ENCODE data around the gene SH3PXD2A.

DNA sequence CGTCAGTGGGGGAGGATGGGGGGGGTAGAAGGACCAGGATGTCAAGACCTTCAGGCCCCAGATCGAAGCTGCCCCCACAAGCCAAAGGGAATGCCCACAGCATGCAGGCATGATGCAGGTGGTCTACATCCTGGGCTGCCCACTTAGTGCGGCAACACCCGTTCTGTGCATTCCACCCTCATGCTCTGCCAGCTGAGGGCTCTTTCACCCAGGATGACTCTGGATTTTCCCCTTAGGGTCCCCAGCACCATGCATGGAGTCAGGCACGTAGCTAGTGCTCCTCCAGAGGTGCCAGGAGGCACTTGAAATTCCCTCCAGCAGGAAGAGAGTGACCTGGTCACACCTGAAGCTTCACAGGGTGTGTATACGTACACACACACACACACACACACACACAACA, 66.2 kb downstream of the SH3PXD2A start:
- no peak for TF ChIP-seq ZNF23 (tag by site-specific recombination; IDR thresholded peaks at IDR 0.05; ENCODE audit: borderline replicate concordance)
- TF ChIP-seq ZNF274 (IDR thresholded peaks at IDR 0.05; ENCODE audit: low read length): no peak
- TF ChIP-seq ZNF274 (tag by site-specific recombination; IDR thresholded peaks at IDR 0.05; ENCODE audit: borderline replicate concordance): no peak
- TF ChIP-seq, protein P1, sequence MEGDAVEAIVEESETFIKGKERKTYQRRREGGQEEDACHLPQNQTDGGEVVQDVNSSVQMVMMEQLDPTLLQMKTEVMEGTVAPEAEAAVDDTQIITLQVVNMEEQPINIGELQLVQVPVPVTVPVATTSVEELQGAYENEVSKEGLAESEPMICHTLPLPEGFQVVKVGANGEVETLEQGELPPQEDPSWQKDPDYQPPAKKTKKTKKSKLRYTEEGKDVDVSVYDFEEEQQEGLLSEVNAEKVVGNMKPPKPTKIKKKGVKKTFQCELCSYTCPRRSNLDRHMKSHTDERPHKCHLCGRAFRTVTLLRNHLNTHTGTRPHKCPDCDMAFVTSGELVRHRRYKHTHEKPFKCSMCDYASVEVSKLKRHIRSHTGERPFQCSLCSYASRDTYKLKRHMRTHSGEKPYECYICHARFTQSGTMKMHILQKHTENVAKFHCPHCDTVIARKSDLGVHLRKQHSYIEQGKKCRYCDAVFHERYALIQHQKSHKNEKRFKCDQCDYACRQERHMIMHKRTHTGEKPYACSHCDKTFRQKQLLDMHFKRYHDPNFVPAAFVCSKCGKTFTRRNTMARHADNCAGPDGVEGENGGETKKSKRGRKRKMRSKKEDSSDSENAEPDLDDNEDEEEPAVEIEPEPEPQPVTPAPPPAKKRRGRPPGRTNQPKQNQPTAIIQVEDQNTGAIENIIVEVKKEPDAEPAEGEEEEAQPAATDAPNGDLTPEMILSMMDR (tag by site-specific recombination; IDR thresholded peaks at IDR 0.05): no peak
- TF ChIP-seq, protein P2, sequence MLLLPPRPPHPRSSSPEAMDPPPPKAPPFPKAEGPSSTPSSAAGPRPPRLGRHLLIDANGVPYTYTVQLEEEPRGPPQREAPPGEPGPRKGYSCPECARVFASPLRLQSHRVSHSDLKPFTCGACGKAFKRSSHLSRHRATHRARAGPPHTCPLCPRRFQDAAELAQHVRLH (tag by site-specific recombination; IDR thresholded peaks at IDR 0.05): no peak
- no peak for TF ChIP-seq ZNF350 (tag by site-specific recombination; IDR thresholded peaks at IDR 0.05)
- TF ChIP-seq ZBTB21 (tag by site-specific recombination; IDR thresholded peaks at IDR 0.05): no peak
- TF ChIP-seq GLIS1 (tag by site-specific recombination; IDR thresholded peaks at IDR 0.05): no peak
- no peak for TF ChIP-seq MYNN (tag by site-specific recombination; IDR thresholded peaks at IDR 0.05; ENCODE audit: borderline replicate concordance)
- no peak for TF ChIP-seq ZNF530 (tag by site-specific recombination; IDR thresholded peaks at IDR 0.05; ENCODE audit: low read depth)
